Stimulated activated CD4-positive, alpha-beta T cell treated with anti-CD3 and anti-CD28 coated beads, Interleukin-1b, Interleukin-23, amount 100 ng/mL, for 4 hours (primary cell): Measurements from ENCODE around the gene ANKRD11.
"Not testable (repeated sequence)": the region's sequence is repeated elsewhere in the genome, so short reads cannot be mapped to it uniquely, and the experiment has no call there.

Experiments used
- DNase-seq, 2 donors: peaks; one replicate each; pipeline ENCODE4 v3.0.0-alpha.2; 2020; ENCODE audit warnings: low read depth in 2 of 2

ANKRD11 gene

GRCh38 chr16:89452925-89453324 lies 37.4 kb downstream of the ANKRD11 start:
- DNase-seq = no peak

- no peak for DNase-seq
Measured at GRCh38 chr16:89452241-89452640, 38.1 kb downstream of the ANKRD11 start.

GRCh38 chr16:89450537-89450936 lies 39.8 kb downstream of the ANKRD11 start:
- no peak for DNase-seq

- no peak for DNase-seq
Measured at GRCh38 chr16:89449726-89450335, 40.5 kb downstream of the ANKRD11 start.

- no peak for DNase-seq
Measured at GRCh38 chr16:89448656-89449055, 41.7 kb downstream of the ANKRD11 start.

- no peak for DNase-seq
Measured at GRCh38 chr16:89446975-89447293, 43.4 kb downstream of the ANKRD11 start.

- no peak for DNase-seq
Measured at GRCh38 chr16:89446136-89446974, 44.0 kb downstream of the ANKRD11 start.

GRCh38 chr16:89445166-89445565 lies 45.2 kb downstream of the ANKRD11 start:
- no peak for DNase-seq

GRCh38 chr16:89444728-89445127 lies 45.6 kb downstream of the ANKRD11 start:
- DNase-seq = no peak

- DNase-seq = no peak
Measured at GRCh38 chr16:89444151-89444723, 46.1 kb downstream of the ANKRD11 start.

GRCh38 chr16:89443727-89444084 lies 46.7 kb downstream of the ANKRD11 start:
- no peak for DNase-seq

- no peak for DNase-seq
Measured at GRCh38 chr16:89442990-89443726, 47.2 kb downstream of the ANKRD11 start.

- DNase-seq = no peak
Measured at GRCh38 chr16:89442588-89442987, 47.8 kb downstream of the ANKRD11 start.

GRCh38 chr16:89439659-89440058 lies 50.7 kb downstream of the ANKRD11 start:
- DNase-seq = no peak

GRCh38 chr16:89437991-89438390 lies 52.4 kb downstream of the ANKRD11 start:
- no peak for DNase-seq

- no peak for DNase-seq
Measured at GRCh38 chr16:89437251-89437987, 52.9 kb downstream of the ANKRD11 start.

- DNase-seq = no peak
Measured at GRCh38 chr16:89436366-89436765, 54.0 kb downstream of the ANKRD11 start.

GRCh38 chr16:89435059-89435458 lies 55.3 kb downstream of the ANKRD11 start:
- DNase-seq = not testable (repeated sequence)

GRCh38 chr16:89434490-89434889 lies 55.9 kb downstream of the ANKRD11 start:
- no peak for DNase-seq

- not testable (repeated sequence) for DNase-seq
Measured at GRCh38 chr16:89433363-89433984, 56.9 kb downstream of the ANKRD11 start.

GRCh38 chr16:89431630-89432029 lies 58.7 kb downstream of the ANKRD11 start:
- DNase-seq = no peak
